GM12874 (cell line): Measurements from ENCODE around the gene PANK4.

ENCODE experiments used
- TF ChIP-seq, protein P1 (sequence below): IDR thresholded peaks from 2 replicates; pipeline ENCODE4 v1.5.1; 2011; ENCODE audit warnings: low read depth, mild to moderate bottlenecking, control low read depth, low read length, moderate library complexity; ENCODE audit not compliant: insufficient read depth

Gene PANK4

DNA sequence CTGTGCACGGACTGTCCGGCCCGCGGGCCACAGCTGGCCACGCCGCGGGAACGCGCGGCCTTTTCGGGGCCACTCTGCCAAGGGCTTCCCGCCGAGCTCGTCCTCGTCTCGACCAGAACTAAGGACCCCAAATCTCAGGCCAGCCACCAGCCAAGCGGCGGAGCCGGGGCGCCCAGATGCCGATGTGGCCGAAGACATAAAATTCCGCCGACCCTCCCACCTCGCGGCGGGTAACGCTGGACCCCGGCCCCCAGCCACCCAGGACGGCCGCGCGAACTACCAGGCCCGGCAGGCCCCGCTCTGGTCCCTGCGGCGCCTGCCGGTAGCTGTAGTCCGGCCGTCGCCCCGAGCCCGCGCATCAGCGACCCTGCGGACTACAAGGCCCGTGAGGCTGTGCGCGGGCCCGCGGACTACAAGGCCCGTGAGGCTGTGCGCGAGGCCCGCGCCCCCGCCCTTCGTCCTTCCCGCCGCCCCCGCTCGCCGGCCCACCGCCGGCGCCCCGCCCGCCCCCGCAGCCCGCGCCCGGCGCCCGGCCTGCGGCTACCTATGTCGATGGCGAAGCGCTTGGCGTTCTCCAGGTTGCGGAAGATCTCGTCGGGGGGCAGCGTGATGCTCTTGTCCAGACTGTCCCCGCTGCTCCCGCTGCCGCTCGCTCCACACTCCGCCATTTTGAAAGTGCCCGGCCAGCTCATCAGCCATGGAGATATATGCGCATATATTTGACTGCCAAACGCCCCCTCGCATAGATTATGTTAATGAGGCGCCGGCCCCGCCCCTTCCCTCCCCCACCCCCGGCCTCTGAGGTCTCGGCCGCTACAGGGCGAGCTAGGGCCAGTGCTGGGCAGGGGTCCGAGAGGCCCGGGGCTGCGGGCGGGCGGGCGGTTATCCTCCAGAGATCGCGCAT, at the start of gene PANK4:
TSS of gene PANK4 (minus strand) at position 677 of the 904 bp plus-strand sequence. CDS start at position 668, 9 bp downstream.
- TF ChIP-seq, protein P1, sequence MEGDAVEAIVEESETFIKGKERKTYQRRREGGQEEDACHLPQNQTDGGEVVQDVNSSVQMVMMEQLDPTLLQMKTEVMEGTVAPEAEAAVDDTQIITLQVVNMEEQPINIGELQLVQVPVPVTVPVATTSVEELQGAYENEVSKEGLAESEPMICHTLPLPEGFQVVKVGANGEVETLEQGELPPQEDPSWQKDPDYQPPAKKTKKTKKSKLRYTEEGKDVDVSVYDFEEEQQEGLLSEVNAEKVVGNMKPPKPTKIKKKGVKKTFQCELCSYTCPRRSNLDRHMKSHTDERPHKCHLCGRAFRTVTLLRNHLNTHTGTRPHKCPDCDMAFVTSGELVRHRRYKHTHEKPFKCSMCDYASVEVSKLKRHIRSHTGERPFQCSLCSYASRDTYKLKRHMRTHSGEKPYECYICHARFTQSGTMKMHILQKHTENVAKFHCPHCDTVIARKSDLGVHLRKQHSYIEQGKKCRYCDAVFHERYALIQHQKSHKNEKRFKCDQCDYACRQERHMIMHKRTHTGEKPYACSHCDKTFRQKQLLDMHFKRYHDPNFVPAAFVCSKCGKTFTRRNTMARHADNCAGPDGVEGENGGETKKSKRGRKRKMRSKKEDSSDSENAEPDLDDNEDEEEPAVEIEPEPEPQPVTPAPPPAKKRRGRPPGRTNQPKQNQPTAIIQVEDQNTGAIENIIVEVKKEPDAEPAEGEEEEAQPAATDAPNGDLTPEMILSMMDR, result no peak

DNA sequence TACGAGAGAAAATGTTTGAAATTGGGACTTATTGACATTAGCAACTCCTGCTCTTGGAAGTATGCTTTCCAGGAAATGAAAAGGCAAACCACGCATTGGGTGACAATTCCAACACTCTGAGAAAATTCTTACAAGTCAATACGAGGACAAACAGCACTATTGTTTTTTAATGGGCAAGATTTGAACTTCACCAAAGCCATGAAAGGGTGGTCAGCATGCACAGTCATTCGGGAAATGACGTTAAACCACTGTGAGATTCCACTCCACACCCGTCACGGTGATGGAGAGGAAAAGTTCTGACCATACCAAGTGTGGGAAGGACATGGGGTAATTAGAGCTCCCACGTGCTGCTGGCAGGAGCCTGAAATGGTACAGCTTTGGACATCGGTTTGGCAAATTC, 48.0 kb upstream of the PANK4 start:
- TF ChIP-seq, protein P1, result no peak

DNA sequence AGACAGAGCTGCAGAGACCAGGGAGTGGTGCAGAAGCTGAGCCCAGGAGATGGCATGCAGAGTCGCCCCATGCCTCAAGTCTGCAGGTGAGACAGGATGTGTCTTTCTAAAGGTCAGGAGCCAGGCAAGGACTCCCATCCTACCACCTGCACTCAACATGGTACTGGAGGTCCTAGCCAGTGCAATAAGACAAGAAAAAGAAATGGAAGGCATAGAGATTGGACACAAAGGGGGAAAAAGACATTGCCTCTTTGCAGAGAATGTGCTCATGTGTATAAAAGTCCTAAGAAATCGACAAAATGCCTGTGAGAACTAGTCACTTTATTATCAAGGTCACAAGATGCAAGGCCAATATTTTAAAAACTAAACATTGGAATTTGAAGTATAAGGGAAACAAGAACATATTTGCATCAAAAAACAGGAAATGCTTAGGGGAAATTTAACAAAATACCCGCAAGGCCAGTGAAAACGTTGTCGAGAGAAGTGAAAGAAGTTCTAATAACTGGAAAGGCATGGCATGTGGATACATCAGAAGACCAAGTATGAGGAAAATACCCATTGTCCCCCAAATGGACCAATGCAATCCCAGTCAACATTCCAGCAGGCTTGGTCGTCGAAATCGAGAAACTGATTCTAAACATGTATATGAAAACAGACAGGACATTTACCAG, 47.0 kb upstream of the PANK4 start:
- TF ChIP-seq, protein P1, result no peak

DNA sequence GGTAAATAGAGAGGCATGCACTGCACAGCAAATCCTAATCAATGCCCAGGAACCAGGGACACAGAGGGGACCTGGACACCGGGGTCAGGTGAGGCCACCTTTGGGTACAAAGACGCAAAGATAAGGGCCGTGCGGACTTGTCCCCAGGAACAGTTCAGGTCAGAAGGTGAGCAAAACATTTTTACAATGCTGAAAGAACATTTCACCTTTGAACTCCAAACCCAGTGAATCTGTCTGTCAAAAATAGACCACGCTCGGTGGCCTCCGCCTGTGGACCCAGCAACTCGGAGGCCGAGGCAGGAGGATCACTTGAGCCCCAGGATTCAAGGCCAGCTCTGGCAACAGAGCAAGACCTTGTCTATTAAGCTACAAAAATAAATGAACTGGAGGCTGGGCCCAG, 45.0 kb upstream of the PANK4 start:
- TF ChIP-seq, protein P1, result no peak

DNA sequence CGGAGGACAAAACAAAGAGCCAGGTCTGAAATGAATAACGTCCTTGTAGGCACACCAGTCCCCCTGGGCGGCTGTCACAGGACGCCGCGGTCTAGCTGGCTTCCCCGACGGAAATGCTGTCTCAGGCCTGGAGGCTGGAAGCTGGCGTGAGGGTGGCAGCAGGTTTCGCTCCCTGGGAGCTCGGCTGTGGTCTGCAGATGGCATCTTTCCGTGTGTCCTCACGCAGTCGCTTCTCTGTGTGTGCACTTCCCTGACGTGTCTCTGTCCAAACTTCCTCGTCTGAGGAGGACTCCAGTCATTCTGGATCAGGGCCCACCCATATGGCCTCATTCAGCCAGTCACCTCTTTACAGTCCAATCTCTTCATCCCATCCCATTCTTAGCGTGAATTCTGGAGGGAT, 43.9 kb upstream of the PANK4 start:
- TF ChIP-seq, protein P1, result no peak

DNA sequence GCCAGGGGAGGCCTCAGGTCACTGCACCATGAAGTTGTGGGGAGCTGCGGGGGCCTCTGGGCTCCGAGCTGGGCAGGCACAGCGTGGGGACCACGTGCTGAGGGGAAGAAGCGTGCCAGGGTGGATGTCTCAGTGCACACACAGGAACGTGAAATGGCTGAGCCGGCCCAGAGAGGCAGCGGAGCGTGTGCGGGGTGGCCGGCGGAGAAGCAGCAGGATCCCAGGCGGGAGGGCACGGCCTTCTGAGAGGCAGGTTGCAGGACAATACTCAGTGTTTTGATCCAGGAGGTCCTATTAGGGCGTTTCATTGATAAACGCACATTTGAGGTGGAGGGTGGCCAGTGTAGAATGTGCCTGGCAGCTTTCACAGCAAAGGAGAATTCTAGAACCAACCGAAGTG, 42.7 kb upstream of the PANK4 start:
- TF ChIP-seq, protein P1, result no peak

DNA sequence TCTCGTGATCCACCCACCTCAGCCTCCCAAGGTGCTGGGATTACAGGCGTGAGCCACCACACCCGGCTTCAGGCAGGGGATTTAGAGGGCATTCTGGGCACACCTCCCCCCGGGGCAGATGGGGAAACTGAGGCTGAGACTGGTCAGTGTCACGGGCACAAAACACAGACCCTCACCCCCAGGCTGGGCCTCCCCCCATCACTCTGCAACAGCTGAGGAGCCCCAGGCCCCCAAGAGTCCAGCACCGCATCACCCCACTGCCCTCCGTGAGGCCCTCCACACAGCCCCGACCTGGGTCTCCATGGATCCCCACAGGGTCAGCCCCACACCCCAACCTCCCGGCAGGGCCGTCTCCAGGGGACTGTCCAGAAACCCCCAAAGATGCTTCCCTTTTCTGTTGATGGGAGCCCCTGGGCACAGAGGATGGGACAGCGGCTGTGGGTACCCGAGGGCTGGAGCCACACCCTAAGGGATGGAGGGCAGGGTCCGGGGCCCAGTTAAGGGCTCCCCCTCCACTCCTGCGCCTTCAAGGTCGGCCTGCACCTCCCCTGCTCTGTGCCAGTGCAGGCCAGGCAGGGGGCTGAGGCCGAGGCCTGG, 40.8 kb upstream of the PANK4 start:
- TF ChIP-seq, protein P1, result no peak
